SU-DHL-6 (cell line): ENCODE data around the gene HBB.

Experiments used
- CTCF ChIP-seq: fragments of 200-600 bp; sonication (generic); IDR thresholded peaks from one replicate; pipeline ENCODE4 v1.5.1; 2017; ENCODE audit warnings: antibody characterized with exemption, mild to moderate bottlenecking, low read length, moderate library complexity; ENCODE audit not compliant: insufficient read depth, poor library complexity, severe bottlenecking
- EZH2phosphoT487 ChIP-seq: fragments of 200-600 bp; sonication (generic), shearing (Covaris generic); conservative IDR thresholded peaks from 2 replicates; pipeline ENCODE4 v1.6.1; 2018; ENCODE audit warnings: mild to moderate bottlenecking, antibody characterized with exemption, low read length, moderate library complexity, mixed read lengths

DNA sequence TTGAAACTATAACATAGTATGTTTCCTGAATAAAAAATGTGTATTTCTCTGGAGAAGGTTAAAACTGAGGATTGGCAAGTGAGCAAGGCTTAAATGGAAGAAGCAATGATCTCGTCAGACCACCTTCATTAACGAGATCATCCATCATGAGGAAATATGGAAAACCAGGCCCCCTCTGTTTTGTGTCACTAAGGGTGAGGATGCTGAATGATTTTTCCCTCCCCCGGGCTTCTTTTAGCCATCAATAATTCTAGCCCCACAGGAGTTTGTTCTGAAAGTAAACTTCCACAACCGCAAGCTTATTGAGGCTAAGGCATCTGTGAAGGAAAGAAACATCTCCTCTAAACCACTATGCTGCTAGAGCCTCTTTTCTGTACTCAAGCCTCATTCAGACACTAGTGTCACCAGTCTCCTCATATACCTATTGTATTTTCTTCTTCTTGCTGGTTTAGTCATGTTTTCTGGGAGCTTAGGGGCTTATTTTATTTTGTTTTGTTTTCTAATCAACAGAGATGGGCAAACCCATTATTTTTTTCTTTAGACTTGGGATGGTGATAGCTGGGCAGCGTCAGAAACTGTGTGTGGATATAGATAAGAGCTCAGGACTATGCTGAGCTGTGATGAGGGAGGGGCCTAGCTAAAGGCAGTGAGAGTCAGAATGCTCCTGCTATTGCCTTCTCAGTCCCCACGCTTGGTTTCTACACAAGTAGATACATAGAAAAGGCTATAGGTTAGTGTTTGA is 48.7 kb upstream of the HBB start:
- no peak for TF ChIP-seq CTCF
- TF ChIP-seq EZH2phosphoT487: no peak
